ENCODE data around the gene DEFB113. TPM values are rescaled to one million over a fixed set of nuclear protein-coding genes. Genes with fewer than 3 reads are reported as not detected.

The DEFB113 gene
- total and polyA plus RNA-seq, 7 donors = not detected

GRCh38 chr6:49919935-49920644 lies 49.3 kb downstream of the DEFB113 start:
- no peak for TF ChIP-seq CTCF (IDR thresholded peaks at IDR 0.05)
- Histone ChIP-seq H3K4me1 (no peaks in the 10 kb centered on the region), H3K4me3 (no peak overlapping the region), H3K27me3 (ENCODE audit: insufficient read depth in 3 of 3, low read length in 2 of 3) (no peaks in the 10 kb centered on the region), H3K36me3 (ENCODE audit: insufficient read depth in 1 of 2, low read depth in 1 of 2) (no peaks in the 10 kb centered on the region), H3K27ac (no peak overlapping the region), H3K9me3 (no peaks in the 10 kb centered on the region)
- no peak for ATAC-seq
- WGBS, 3 donors = 87 to 89% (median 88%) methylated on average over 5 of the region's 5 CpGs
- intact Hi-C loops (cut with DNase I) = no loop called here
- no peak for DNase-seq

- ATAC-seq (no peak), DNase-seq (no peak)
- 66 to 77% (median 69%) methylated on average over 4 of the region's 4 CpGs for WGBS, 3 donors
- TF ChIP-seq CTCF (IDR thresholded peaks at IDR 0.05) = no peak
- Histone ChIP-seq H3K4me1 (peaks cover 7% of the 10 kb centered on the region), H3K27ac (no peak overlapping the region), H3K9me3 (no peaks in the 10 kb centered on the region), H3K36me3 (ENCODE audit: insufficient read depth in 1 of 2, low read depth in 1 of 2) (no peaks in the 10 kb centered on the region), H3K4me3 (no peak overlapping the region), H3K27me3 (ENCODE audit: insufficient read depth in 3 of 3, low read length in 2 of 3) (no peaks in the 10 kb centered on the region)
- intact Hi-C loops (cut with DNase I) = no loop called here
Observed at GRCh38 chr6:49919261-49919660, 50.2 kb downstream of the DEFB113 start.

- DNase-seq (no peak), ATAC-seq (no peak)
- no peak overlapping the region for H3K4me3 ChIP-seq
- 63 to 76% (median 72%) methylated on average over 2 of the region's 2 CpGs for WGBS, 3 donors
- no peaks in the 10 kb centered on the region for H3K9me3 ChIP-seq
- no peak for TF ChIP-seq CTCF (IDR thresholded peaks at IDR 0.05)
- intact Hi-C loops (cut with DNase I) = no loop called here
- H3K4me1 ChIP-seq = peaks cover 11% of the 10 kb centered on the region
- H3K36me3 ChIP-seq (ENCODE audit: insufficient read depth in 1 of 2, low read depth in 1 of 2) = no peaks in the 10 kb centered on the region
- H3K27ac ChIP-seq = no peak overlapping the region
- no peaks in the 10 kb centered on the region for H3K27me3 ChIP-seq (ENCODE audit: insufficient read depth in 3 of 3, low read length in 2 of 3)
Observed at GRCh38 chr6:49918787-49919186, 50.6 kb downstream of the DEFB113 start.

Other genes starting within 250 kb of the DEFB113 start
- not detected for gene CRISP3, start 225.2 kb downstream of the DEFB113 start, total RNA-seq
- under 1 TPM in 1 of 3 donors, not detected in 2; 0.04 TPM for gene CRISP3, start 225.2 kb downstream of the DEFB113 start, polyA plus RNA-seq
- gene PGK2, start 182.3 kb downstream of the DEFB113 start, total RNA-seq = not detected
- not detected for gene PGK2, start 182.3 kb downstream of the DEFB113 start, polyA plus RNA-seq
- gene CRISP1, start 103.1 kb downstream of the DEFB113 start, total RNA-seq = not detected
- not detected for gene CRISP1, start 103.1 kb downstream of the DEFB113 start, polyA plus RNA-seq
- gene DEFB114, start 5.5 kb downstream of the DEFB113 start, total RNA-seq = not detected
- not detected for gene DEFB114, start 5.5 kb downstream of the DEFB113 start, polyA plus RNA-seq
- gene DEFB110, start 52.4 kb upstream of the DEFB113 start, total RNA-seq = not detected
- gene DEFB110, start 52.4 kb upstream of the DEFB113 start, polyA plus RNA-seq = not detected
- not detected for gene DEFB112, start 80.3 kb upstream of the DEFB113 start, total RNA-seq
- not detected for gene DEFB112, start 80.3 kb upstream of the DEFB113 start, polyA plus RNA-seq

All from psoas muscle (tissue), 8 donors.